GM12865 (cell line): ENCODE measurements around the gene RELB.

Experiments
- DNase-seq: peaks from one replicate; pipeline ENCODE4 v3.0.0; 2010; ENCODE audit warnings: low read depth
- H3K4me3 ChIP-seq: 2 replicates; pipeline ENCODE4 v1.5.1; 2011; ENCODE audit warnings: mild to moderate bottlenecking, low read depth, low read length, control low read depth
- TF ChIP-seq, protein P1 (sequence below): IDR thresholded peaks from 2 replicates; pipeline ENCODE4 v1.5.1; 2011; ENCODE audit warnings: low read length, control low read depth, low read depth, inconsistent platforms; ENCODE audit not compliant: insufficient read depth; ENCODE audit errors: missing control alignments

RELB gene

DNA sequence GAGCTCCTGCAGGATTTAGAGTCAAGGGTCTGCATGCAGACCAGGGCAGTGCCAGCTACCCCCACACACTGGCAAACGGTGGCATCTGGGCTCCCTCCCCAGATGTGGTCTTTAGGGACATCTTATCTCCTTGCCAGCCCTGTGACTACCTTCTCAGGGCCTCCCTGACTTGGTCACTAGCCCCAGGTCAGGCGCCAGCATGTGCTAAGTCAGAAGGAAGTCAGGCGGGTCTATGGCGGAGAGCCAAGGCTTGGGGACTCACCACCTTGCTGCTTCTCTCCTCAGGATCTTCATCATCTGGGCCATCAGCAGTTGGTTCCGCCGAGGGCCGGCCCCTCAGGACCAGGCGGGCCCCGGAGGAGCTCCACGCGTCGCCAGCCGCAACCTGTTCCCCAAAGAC is 28.5 kb upstream of the RELB start:
- no peak overlapping the region for H3K4me3 ChIP-seq

DNA sequence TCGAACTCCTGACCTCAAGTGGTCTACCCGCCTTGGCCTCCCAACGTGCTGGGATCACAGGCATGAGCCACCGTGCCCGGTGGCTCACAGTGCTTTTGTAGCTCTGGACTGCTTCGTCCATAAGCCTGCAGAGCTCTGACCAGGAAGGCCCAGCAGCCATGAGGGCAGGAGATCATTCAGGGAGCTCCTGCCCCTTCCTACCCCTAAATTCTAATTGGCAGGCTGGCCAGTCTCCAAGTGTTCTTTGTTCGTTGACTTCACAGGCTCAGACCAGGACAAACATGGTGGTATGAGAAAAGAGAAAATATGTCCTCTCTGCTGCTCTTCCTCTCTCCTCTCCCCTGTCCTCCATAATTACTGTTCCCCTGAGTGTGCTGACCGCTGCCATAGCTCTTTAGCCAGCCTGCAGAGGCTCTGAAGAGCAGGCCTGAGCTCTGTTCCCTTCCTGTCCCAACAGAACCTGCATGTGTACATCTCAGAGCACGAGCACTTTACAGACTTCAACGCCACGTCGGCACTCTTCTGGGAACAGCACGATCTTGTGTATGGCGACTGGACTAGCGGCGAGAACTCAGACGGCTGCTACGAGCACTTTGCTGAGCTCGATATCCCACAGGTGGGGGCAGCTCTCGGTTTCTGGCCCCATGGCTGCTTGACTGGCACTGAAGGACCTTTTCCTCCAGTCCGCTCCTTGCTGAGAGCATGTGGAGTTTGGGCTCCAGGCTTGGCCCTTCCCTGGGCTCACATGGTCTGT is 27.1 kb upstream of the RELB start:
- TF ChIP-seq, protein P1, sequence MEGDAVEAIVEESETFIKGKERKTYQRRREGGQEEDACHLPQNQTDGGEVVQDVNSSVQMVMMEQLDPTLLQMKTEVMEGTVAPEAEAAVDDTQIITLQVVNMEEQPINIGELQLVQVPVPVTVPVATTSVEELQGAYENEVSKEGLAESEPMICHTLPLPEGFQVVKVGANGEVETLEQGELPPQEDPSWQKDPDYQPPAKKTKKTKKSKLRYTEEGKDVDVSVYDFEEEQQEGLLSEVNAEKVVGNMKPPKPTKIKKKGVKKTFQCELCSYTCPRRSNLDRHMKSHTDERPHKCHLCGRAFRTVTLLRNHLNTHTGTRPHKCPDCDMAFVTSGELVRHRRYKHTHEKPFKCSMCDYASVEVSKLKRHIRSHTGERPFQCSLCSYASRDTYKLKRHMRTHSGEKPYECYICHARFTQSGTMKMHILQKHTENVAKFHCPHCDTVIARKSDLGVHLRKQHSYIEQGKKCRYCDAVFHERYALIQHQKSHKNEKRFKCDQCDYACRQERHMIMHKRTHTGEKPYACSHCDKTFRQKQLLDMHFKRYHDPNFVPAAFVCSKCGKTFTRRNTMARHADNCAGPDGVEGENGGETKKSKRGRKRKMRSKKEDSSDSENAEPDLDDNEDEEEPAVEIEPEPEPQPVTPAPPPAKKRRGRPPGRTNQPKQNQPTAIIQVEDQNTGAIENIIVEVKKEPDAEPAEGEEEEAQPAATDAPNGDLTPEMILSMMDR: no peak
- H3K4me3 ChIP-seq: no peak overlapping the region
- no peak for DNase-seq

More for the DNA sequence above, 28.5 kb upstream of the RELB start:
- no peak for DNase-seq
- TF ChIP-seq, protein P1: no peak

DNA sequence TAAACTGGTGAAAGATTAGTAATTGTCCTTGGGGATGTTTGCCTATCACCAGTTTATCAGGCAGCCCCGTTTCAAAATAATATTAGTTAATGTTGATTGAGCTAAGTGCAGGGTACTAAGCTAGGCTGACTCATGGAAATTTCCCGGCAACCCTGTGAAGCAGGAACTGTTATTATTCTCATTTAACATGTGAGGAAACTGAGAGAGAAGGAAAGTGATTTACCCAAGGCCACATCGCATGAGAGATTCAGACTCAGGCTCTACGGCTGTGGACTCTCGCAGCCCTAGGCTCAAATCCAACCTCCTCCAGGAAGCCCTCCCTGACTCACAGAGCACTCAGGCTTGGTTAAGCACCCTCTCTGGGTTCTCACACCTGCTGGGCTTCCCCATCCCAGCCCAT is 26.4 kb upstream of the RELB start:
- H3K4me3 ChIP-seq: no peak overlapping the region
- TF ChIP-seq, protein P1: no peak
- no peak for DNase-seq

DNA sequence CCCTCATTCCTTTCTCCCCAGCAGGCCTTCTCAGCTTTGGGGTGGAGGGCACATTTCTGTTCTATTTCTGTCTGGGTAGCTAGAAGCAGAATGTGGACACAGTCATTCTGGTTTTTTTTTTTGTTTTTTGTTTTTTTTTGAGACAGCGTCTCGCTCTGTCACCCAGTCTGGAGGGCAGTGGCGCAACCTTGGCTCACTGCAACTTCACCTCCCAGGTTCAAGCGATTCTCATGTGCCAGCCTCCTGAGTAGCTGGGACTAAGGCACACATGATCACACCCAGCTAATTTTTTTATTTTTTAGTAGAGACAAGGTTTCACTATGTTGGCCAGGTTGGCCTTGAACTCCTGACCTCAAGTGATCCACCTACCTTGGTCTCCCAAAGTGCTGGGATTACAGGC is 25.8 kb upstream of the RELB start:
- no peak overlapping the region for H3K4me3 ChIP-seq
- TF ChIP-seq, protein P1: no peak
- no peak for DNase-seq

DNA sequence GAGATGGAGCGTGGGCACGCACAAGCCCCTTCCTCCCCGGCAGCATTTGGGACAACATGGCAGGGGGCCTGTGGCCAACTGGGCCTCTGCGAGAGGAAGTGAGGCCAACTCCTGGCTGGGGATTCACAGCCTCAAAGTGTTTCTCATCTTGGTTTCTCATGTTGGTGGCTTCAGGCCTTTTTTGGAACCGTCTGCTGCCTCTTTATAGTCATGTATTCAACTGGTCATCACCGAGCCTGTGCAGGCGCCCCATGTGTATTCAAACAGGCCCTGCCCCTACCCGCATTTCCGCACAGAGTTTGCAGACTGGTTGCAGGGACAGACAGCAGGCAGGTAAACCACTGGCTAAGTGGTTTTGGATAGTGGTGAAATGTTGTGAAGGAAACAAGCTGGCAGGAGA is 17.3 kb upstream of the RELB start:
- no peak for DNase-seq
- TF ChIP-seq, protein P1: no peak
- H3K4me3 ChIP-seq: no peak overlapping the region

DNA sequence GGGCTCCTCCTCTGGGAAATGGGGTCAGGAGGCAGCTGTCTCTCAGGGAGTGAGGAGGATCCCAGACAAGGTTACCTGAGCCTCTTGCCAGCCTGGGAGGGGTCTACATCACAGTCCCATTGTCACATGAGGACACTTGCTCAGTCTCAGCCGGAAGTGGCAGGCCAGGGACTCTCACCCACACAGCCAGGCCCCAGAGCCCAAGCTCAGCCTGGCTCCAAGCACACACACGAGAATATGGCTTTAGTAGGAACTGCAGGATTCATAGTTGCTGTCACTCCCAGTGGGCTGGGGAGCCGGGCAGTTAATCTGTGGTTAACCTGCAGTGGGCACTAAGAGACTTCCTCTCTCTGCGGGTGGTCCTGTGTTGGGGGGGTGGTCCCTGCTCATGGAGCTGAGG is 15.8 kb upstream of the RELB start:
- H3K4me3 ChIP-seq: no peak overlapping the region
- TF ChIP-seq, protein P1: no peak
- DNase-seq: no peak

DNA sequence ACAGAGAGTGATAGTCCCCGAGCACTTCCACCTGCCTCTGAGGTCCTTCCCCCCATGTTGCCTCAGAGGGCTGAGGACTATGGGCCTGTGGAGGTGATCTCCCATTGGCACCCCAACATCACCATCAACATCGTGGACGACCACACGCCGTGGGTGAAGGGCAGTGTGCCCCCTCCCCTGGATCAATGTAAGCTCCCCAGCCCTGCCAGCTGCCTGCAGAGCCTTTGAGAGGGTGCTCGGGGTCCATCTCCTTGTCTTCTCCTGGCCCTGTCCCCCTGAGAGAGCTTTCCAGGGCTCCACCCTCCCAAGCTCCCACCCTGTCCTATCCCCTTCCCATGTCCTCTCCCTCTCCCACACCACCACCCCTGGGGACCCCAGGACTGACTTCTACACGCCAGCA is 14.9 kb upstream of the RELB start:
- no peak for DNase-seq
- no peak overlapping the region for H3K4me3 ChIP-seq
- TF ChIP-seq, protein P1: no peak
